ENCODE data around the gene EXOC6.

Gene EXOC6

GRCh38 chr10:93074147-93074596 is 225.9 kb downstream of the EXOC6 start (continued):
- TF ChIP-seq PATZ1 (tag by site-specific recombination; IDR thresholded peaks at IDR 0.05) (peak; percentile 67), TCF7L2 (IDR thresholded peaks at IDR 0.05; ENCODE audit: borderline replicate concordance, low read depth, low read length) (no peak), ZNF394 (tag by site-specific recombination; IDR thresholded peaks at IDR 0.05; ENCODE audit: borderline replicate concordance) (no peak), ZNF585B (tag by site-specific recombination; IDR thresholded peaks at IDR 0.05) (no peak), ZSCAN30 (tag by site-specific recombination; IDR thresholded peaks at IDR 0.05) (no peak), ZSCAN23 (tag by site-specific recombination; IDR thresholded peaks at IDR 0.05) (no peak), ZFP41 (tag by site-specific recombination; IDR thresholded peaks at IDR 0.05; ENCODE audit: borderline replicate concordance) (no peak), TSHZ1 (tag by site-specific recombination; IDR thresholded peaks at IDR 0.05; ENCODE audit: borderline replicate concordance) (no peak), ZNF138 (tag by site-specific recombination; IDR thresholded peaks at IDR 0.05; ENCODE audit: borderline replicate concordance) (no peak), ZFHX2 (tag by site-specific recombination; conservative IDR thresholded peaks at IDR 0.05) (peak; percentile 60), ZIC2 (tag by site-specific recombination; IDR thresholded peaks at IDR 0.05) (no peak), IKZF3 (tag by site-specific recombination; IDR thresholded peaks at IDR 0.05) (no peak), ZNF488 (tag by site-specific recombination; IDR thresholded peaks at IDR 0.05) (no peak), ZNF10 (tag by site-specific recombination; IDR thresholded peaks at IDR 0.05) (peak; percentile 60; the same call in 1 of the 2 replicates), ZNF561 (tag by site-specific recombination; IDR thresholded peaks at IDR 0.05; ENCODE audit: borderline replicate concordance) (no peak), ZBTB20 (tag by site-specific recombination; IDR thresholded peaks at IDR 0.05) (peak; percentile 42; the same call in 1 of the 2 replicates), ZNF26 (tag by site-specific recombination; IDR thresholded peaks at IDR 0.05) (no peak), ZSCAN4 (tag by site-specific recombination; IDR thresholded peaks at IDR 0.05) (no peak), INSM2 (tag by site-specific recombination; IDR thresholded peaks at IDR 0.05) (no peak), KLF9 (tag by site-specific recombination; IDR thresholded peaks at IDR 0.05; ENCODE audit: low read depth) (no peak), ZBTB49 (tag by site-specific recombination; IDR thresholded peaks at IDR 0.05; ENCODE audit: low read depth) (no peak), BCL11A (tag by site-specific recombination; IDR thresholded peaks at IDR 0.05; ENCODE audit: low read depth) (no peak)

Data from HEK293 (cell line).